ENCODE data around the gene C1orf226.

C1orf226 gene

DNA sequence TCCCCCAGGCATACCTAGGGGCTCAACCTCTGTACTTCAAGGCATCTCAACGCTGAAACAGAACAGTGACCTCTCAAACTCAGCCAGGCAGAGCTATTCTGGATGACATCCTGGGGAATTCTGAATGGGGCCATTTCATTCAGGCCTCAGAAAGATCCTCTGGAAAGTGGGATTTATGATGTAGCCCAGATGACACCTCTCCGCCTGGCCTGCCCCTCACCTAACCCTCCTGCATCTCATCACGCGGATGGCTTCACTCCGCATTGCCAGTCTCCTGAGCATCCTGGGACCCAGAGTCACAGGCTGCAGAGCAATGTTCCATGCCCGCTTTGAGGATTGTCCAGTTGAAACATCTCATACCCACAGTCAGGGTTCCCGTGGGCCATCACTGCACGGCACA is 6.1 kb upstream of the C1orf226 start:
- H3K36me3 ChIP-seq (ENCODE audit: control insufficient read depth, low read depth, low read length) = no peaks in the 10 kb centered on the region
- no peaks in the 10 kb centered on the region for H3K27me3 ChIP-seq (ENCODE audit: control insufficient read depth, insufficient read depth, low read length)
- no peak overlapping the region for H3K9ac ChIP-seq (ENCODE audit: low read length)
- no peaks in the 10 kb centered on the region for H3K9me3 ChIP-seq (ENCODE audit: control insufficient read depth, low read depth, low read length)
- H3K4me3 ChIP-seq (ENCODE audit: low read length) = no peak overlapping the region
- H3K27ac ChIP-seq (ENCODE audit: low read length) = no peak overlapping the region
- no peaks in the 10 kb centered on the region for H3K4me1 ChIP-seq (ENCODE audit: control insufficient read depth, low read depth, low read length)

DNA sequence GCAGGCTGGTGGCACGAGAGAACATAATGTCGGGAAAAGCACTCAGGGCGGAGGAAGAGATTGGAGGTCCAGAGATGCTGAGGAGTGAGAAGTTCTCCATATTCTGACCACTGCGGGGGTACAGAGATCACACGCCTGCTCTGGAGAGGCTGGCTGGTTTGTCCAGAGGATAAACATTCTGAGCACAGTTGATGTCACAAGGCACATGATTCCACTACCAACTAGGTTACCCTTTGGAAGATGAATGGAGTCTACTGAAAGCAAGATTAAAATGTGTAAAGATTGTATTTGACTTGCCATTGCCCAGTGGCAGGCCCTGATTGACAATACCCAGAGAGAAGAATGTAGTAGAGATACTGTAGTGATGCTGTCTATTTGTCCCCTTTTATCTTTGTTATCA is 4.8 kb upstream of the C1orf226 start, which contains the start of gene SPATA46:
Gene SPATA46, minus strand, starts transcription at position 164 of the 400 bp plus-strand sequence. Its CDS starts 64 bp downstream, at position 100.
- Histone ChIP-seq H3K9me3 (ENCODE audit: control insufficient read depth, low read depth, low read length) (no peaks in the 10 kb centered on the region), H3K4me1 (ENCODE audit: control insufficient read depth, low read depth, low read length) (no peaks in the 10 kb centered on the region), H3K9ac (ENCODE audit: low read length) (no peak within 1 kb of the TSS), H3K27me3 (ENCODE audit: control insufficient read depth, insufficient read depth, low read length) (no peaks in the 10 kb centered on the region), H3K4me3 (ENCODE audit: low read length) (no peak within 1 kb of the TSS), H3K27ac (ENCODE audit: low read length) (no peak within 1 kb of the TSS), H3K36me3 (ENCODE audit: control insufficient read depth, low read depth, low read length) (no peaks in the 10 kb centered on the region)

DNA sequence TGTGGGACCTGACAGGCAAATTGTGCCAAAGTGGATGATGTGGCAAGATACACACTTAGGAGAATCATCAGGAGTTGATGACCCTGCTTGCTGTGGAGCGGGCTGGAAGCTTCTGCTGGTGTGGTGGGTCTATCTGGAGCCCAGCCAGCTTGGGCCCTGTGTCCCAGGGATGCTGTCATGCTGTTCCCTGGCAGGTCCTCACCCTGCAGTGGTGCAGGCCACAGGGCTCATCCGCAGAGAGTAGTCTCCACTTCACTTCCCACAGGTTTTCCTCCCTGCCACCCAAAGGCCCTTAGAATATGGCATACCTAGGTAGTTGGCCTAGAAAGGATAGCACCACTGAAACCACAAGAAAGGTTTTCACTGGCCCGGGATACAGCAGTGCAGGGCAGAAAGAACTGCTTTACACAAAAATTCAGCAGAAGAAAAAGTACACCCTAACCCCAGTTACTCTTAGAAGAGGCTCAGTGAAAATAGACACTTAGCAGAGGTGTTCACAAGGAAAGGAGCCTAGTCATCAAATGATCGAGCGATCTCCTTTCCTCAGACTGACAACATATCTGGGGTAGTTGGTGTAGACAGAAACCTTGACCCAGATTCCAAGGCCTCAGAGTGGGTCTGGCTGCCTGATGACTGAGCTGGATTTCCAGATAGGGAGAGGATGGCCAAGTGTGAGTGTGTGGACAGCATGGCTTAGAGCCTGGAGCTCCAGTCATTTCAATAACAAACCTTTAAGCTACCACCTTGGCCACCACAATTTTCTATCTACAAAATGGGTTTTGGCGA is 1.3 kb upstream of the C1orf226 start:
- H3K4me3 ChIP-seq (ENCODE audit: low read length) = no peak overlapping the region
- no peaks in the 10 kb centered on the region for H3K4me1 ChIP-seq (ENCODE audit: control insufficient read depth, low read depth, low read length)
- H3K27ac ChIP-seq (ENCODE audit: low read length) = no peak overlapping the region
- peaks cover 3% of the 10 kb centered on the region for H3K36me3 ChIP-seq (ENCODE audit: control insufficient read depth, low read depth, low read length)
- no peaks in the 10 kb centered on the region for H3K9me3 ChIP-seq (ENCODE audit: control insufficient read depth, low read depth, low read length)
- no peaks in the 10 kb centered on the region for H3K27me3 ChIP-seq (ENCODE audit: control insufficient read depth, insufficient read depth, low read length)
- no peak overlapping the region for H3K9ac ChIP-seq (ENCODE audit: low read length)

DNA sequence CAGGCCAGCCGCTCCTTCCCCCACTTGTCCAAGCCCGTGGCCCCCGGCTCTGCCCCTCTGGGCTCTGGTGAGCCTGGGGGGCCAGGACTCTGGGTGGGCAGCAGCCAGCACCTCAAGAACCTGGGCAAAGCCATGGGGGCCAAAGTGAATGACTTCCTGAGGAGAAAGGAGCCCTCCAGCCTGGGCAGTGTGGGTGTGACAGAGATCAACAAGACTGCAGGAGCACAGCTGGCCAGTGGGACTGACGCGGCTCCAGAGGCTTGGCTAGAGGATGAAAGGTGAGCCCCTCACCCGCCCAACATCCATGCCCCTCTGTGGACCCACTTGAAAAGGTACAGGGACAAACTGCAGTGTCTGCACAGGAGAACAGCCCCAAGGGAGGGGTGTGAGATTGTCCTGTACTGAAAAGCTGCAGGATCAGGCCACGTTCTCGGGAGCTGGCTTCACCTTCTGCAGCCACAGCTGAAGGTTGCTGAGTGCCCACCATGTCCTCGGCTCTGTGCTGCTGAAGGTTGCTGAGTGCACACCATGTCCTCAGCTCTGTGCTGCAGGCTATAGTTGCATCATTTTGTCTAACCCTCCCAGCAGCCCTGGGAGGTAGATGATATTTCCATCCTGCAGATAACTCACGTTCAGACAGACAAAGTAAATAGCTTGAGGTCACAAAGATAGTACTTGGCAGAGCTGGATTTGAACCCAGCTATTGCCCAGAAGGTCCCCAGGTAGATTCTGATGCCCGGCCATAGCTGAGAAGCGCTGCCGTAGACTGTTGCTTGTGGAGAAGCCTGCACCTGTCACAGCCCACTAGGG is 618 bp downstream of the C1orf226 start:
- H3K4me1 ChIP-seq (ENCODE audit: control insufficient read depth, low read depth, low read length) = no peaks in the 10 kb centered on the region
- H3K36me3 ChIP-seq (ENCODE audit: control insufficient read depth, low read depth, low read length) = peaks cover 3% of the 10 kb centered on the region
- no peak overlapping the region for H3K27ac ChIP-seq (ENCODE audit: low read length)
- H3K4me3 ChIP-seq (ENCODE audit: low read length) = no peak overlapping the region
- H3K27me3 ChIP-seq (ENCODE audit: control insufficient read depth, insufficient read depth, low read length) = no peaks in the 10 kb centered on the region
- H3K9me3 ChIP-seq (ENCODE audit: control insufficient read depth, low read depth, low read length) = no peaks in the 10 kb centered on the region
- no peak overlapping the region for H3K9ac ChIP-seq (ENCODE audit: low read length)

DNA sequence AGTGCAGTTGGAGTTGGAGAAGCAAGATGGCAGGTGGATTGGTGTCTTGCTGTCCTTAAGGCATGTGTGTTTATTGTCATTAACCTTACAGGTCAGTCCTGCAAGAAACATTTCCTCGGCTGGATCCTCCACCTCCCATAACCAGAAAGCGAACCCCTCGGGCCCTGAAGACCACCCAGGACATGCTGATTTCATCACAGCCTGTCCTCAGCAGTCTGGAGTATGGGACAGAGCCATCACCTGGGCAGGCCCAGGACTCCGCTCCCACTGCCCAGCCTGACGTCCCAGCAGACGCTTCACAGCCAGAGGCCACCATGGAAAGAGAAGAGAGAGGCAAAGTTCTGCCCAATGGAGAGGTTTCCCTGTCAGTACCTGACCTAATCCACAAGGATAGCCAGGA is 1.6 kb downstream of the C1orf226 start:
- peaks cover 3% of the 10 kb centered on the region for H3K36me3 ChIP-seq (ENCODE audit: control insufficient read depth, low read depth, low read length)
- H3K9me3 ChIP-seq (ENCODE audit: control insufficient read depth, low read depth, low read length) = no peaks in the 10 kb centered on the region
- H3K4me3 ChIP-seq (ENCODE audit: low read length) = no peak overlapping the region
- peaks cover 4% of the 10 kb centered on the region for H3K4me1 ChIP-seq (ENCODE audit: control insufficient read depth, low read depth, low read length)
- H3K27me3 ChIP-seq (ENCODE audit: control insufficient read depth, insufficient read depth, low read length) = no peaks in the 10 kb centered on the region
- H3K9ac ChIP-seq (ENCODE audit: low read length) = no peak overlapping the region
- H3K27ac ChIP-seq (ENCODE audit: low read length) = no peak overlapping the region

DNA sequence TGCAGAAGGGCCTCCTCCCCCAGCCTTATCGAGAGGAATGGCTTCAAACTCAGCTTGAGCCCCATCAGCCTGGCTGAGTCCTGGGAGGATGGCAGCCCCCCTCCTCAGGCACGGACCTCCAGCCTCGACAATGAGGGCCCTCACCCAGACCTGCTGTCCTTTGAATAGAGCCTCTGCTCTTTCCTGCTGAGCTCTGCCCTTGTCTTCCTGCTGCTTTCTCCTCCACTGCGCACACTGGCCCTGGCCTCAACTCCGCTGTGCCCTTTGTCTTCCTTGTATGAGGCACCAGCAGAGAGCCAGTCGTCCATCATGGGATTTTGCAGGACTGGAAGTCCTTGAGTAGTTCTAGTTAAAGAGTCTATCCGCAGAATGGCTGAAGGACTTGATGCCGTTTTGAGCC is 2.0 kb downstream of the C1orf226 start:
- Histone ChIP-seq H3K9ac (ENCODE audit: low read length) (no peak overlapping the region), H3K27ac (ENCODE audit: low read length) (no peak overlapping the region), H3K27me3 (ENCODE audit: control insufficient read depth, insufficient read depth, low read length) (no peaks in the 10 kb centered on the region), H3K4me1 (ENCODE audit: control insufficient read depth, low read depth, low read length) (peaks cover 4% of the 10 kb centered on the region), H3K4me3 (ENCODE audit: low read length) (no peak overlapping the region), H3K9me3 (ENCODE audit: control insufficient read depth, low read depth, low read length) (no peaks in the 10 kb centered on the region), H3K36me3 (ENCODE audit: control insufficient read depth, low read depth, low read length) (peaks cover 3% of the 10 kb centered on the region)

DNA sequence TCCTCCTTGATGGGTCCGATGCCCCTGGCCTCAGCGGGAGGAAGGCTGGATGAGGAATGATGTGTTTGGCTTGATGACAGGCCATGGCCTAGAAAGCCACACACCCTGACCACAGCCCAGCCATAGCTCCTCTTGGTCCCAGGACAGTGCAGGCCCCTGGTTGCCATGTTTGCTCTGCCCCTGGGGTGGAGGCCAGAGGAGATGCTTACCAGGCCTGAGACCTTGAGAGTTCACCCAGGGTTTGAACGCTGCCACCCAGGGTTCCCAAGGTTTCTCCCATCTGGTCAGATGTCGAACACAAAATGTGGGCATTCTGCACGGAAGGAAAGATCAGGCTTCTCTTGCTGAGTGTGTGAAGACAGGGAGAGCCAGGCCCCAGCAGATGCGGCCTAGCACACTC is 2.6 kb downstream of the C1orf226 start:
- no peak overlapping the region for H3K27ac ChIP-seq (ENCODE audit: low read length)

DNA sequence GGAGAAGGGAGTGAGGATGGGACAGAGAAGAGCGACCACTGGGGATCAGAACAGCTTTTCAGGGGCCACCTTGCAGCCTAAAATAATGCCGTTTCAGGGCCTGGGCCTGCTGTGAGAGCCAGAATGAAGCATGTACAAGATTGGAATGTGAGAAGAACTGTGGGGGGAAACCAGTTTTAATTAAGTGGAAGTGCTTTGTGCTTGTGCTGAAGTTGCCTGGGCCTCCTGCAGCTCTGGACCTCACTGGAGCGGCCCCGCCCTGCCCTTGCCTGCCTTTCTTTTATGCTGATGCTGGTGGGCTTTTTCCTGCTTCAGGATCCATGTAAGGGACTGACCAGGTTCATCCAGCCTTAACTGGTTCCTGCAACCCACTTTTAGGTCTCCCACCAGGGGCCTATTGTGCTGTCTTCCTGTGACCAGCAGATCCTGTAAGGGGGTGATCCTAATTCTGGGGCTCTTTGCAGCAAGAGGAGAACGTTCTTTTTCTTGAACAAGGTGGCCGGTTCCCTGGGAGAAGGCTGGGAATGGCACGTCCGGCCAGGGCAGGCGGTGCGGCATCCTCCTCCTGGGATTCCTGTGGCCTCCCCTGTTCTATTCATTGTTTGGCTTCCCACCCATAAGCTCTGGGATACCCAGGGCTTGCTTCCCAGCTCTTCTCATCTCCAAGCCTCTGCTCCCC is 3.2 kb downstream of the C1orf226 start:
- Histone ChIP-seq H3K9me3 (ENCODE audit: control insufficient read depth, low read depth, low read length) (no peaks in the 10 kb centered on the region), H3K27me3 (ENCODE audit: control insufficient read depth, insufficient read depth, low read length) (no peaks in the 10 kb centered on the region), H3K36me3 (ENCODE audit: control insufficient read depth, low read depth, low read length) (peaks cover 3% of the 10 kb centered on the region), H3K9ac (ENCODE audit: low read length) (no peak overlapping the region), H3K27ac (ENCODE audit: low read length) (no peak overlapping the region), H3K4me1 (ENCODE audit: control insufficient read depth, low read depth, low read length) (peaks cover 4% of the 10 kb centered on the region), H3K4me3 (ENCODE audit: low read length) (no peak overlapping the region)

More for the DNA sequence above, 2.6 kb downstream of the C1orf226 start:
- peaks cover 4% of the 10 kb centered on the region for H3K4me1 ChIP-seq (ENCODE audit: control insufficient read depth, low read depth, low read length)
- no peaks in the 10 kb centered on the region for H3K9me3 ChIP-seq (ENCODE audit: control insufficient read depth, low read depth, low read length)
- no peak overlapping the region for H3K4me3 ChIP-seq (ENCODE audit: low read length)
- H3K36me3 ChIP-seq (ENCODE audit: control insufficient read depth, low read depth, low read length) = peaks cover 3% of the 10 kb centered on the region
- H3K9ac ChIP-seq (ENCODE audit: low read length) = no peak overlapping the region
- H3K27me3 ChIP-seq (ENCODE audit: control insufficient read depth, insufficient read depth, low read length) = no peaks in the 10 kb centered on the region

DNA sequence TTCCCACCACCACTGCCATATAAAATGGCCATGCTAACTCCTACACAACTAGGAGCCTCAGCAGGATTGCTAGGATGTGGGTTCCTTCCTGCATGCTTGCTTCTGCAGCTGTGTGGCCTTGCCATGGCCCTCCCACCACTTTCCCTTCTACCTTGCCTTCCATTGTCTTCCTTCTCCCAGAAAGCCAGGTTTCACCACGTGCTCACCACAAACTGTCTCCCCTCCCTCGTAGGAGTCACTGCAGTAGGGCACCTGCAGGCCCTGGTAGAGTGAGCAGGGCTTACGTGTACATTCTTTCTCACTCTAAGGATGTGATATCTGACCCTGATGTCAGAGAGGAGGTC is 3.7 kb downstream of the C1orf226 start:
- Histone ChIP-seq H3K27me3 (ENCODE audit: control insufficient read depth, insufficient read depth, low read length) (no peaks in the 10 kb centered on the region), H3K27ac (ENCODE audit: low read length) (no peak overlapping the region), H3K4me1 (ENCODE audit: control insufficient read depth, low read depth, low read length) (peaks cover 4% of the 10 kb centered on the region), H3K9ac (ENCODE audit: low read length) (no peak overlapping the region), H3K9me3 (ENCODE audit: control insufficient read depth, low read depth, low read length) (no peaks in the 10 kb centered on the region), H3K36me3 (ENCODE audit: control insufficient read depth, low read depth, low read length) (peaks cover 3% of the 10 kb centered on the region), H3K4me3 (ENCODE audit: low read length) (no peak overlapping the region)

DNA sequence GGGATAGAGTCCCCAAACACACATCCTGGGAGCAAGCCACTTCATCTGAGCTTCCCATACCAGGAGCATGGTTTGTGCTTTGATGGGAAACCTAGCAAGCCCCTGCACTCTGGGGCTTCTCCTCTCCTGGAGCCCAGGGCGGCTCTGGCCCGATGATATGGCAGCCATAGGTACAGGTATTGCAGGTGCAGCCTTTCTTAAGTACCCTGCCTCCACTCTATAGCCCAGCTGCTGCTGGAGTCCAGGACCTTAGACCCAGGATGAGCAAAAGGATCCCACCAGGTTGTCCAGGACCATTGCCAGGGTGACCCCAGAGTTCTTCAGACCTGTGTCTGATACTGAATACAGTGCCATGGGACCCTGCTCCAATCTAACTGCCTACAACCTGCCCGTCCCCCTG is 4.2 kb downstream of the C1orf226 start:
- H3K27ac ChIP-seq (ENCODE audit: low read length) = no peak overlapping the region
- peaks cover 3% of the 10 kb centered on the region for H3K36me3 ChIP-seq (ENCODE audit: control insufficient read depth, low read depth, low read length)
- H3K4me3 ChIP-seq (ENCODE audit: low read length) = no peak overlapping the region
- no peaks in the 10 kb centered on the region for H3K27me3 ChIP-seq (ENCODE audit: control insufficient read depth, insufficient read depth, low read length)
- no peak overlapping the region for H3K9ac ChIP-seq (ENCODE audit: low read length)
- H3K9me3 ChIP-seq (ENCODE audit: control insufficient read depth, low read depth, low read length) = no peaks in the 10 kb centered on the region
- H3K4me1 ChIP-seq (ENCODE audit: control insufficient read depth, low read depth, low read length) = peaks cover 4% of the 10 kb centered on the region

DNA sequence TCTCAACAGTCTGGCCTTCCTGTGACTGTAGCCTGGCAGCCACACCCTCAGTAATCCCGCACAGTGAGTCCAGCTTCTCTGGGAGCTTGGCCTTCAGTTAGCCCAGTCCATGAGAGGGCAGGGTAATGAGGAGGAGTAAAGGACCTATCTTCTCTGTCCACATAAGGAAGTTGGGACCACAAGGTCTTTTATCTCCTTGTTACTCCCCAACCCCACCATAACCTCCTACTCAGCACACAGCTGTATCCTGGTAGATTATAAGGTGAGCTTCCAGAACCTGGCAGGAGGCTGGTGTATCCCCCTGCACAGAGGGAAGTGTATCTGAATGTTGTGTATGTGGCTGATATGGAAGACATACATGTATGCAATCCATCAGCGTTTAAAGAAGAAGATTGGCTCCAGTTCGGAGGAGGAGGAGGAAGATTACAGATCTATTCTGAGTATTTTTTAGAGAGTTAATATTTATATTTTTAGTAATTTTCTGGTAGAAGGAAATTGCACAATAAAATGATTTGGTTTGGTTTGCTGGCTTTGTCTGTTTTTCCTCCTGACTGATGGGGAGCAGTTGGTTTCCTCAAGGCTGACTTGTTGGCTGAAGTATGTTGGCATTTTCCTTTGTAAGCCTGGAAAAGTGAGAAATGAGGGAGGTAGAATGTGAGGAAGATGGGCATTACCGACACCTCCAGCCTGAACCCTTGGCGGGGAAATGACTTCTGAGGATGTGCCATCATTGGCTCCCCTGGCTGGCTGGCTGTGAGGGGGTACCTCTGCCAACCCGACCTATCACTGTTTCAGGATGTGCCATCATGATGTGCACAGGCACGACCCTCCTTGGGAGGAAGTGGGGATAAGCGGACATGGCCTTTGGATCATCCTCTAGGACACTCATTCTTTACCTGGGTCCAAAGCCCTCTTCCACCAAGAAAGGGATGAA is 5.0 kb downstream of the C1orf226 start:
- Histone ChIP-seq H3K9ac (ENCODE audit: low read length) (no peak overlapping the region), H3K4me3 (ENCODE audit: low read length) (no peak overlapping the region), H3K9me3 (ENCODE audit: control insufficient read depth, low read depth, low read length) (no peaks in the 10 kb centered on the region), H3K36me3 (ENCODE audit: control insufficient read depth, low read depth, low read length) (peaks cover 3% of the 10 kb centered on the region), H3K27me3 (ENCODE audit: control insufficient read depth, insufficient read depth, low read length) (no peaks in the 10 kb centered on the region), H3K27ac (ENCODE audit: low read length) (no peak overlapping the region), H3K4me1 (ENCODE audit: control insufficient read depth, low read depth, low read length) (peaks cover 4% of the 10 kb centered on the region)

Measured in iPS-18a (cell line).